GM23248 (cell line): ENCODE measurements around the gene TMEM163.

Experiments
- EZH2 ChIP-seq: fragments of 200-600 bp; sonication (generic); IDR thresholded peaks from 2 replicates; pipeline ENCODE4 v1.6.1; 2018; ENCODE audit warnings: antibody characterized with exemption, mild to moderate bottlenecking; ENCODE audit not compliant: insufficient read depth, poor library complexity, severe bottlenecking
- EZH2phosphoT487 ChIP-seq: fragments of 200-600 bp; sonication (generic); IDR thresholded peaks from 2 replicates; pipeline ENCODE4 v1.6.1; 2018; ENCODE audit warnings: antibody characterized with exemption, moderate library complexity, mild to moderate bottlenecking, low read depth; ENCODE audit not compliant: insufficient read depth

DNA sequence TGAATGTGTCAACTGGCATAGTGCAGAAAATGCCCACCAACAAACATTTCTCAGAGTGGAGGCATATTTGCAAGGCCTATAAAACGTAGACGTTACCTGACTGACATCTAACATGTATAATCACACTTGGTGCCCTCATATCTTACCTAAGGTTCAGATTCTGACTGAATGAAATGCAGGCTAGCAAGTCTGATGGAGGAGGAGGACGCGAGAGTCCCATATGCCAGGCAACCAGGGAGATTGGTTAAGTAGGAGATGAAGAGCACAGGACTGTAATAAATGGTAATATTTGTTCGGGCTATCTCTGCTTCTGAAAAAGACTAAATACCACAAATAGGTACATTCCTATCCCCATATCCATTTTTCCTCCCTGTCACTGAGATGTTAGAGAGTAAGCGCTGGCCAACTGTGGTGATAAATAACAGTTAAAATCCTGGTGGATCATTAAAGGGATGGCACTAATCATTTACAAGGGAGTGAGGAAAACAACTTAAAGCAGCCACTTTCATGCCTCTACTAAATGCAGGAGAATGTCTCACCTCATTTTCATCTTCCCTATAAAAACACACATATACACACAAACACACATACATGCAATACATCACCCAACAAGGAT is 217.2 kb downstream of the TMEM163 start:
- TF ChIP-seq EZH2 (no peak), EZH2phosphoT487 (no peak)
